GM12891 (cell line): ENCODE data around the gene IZUMO4.

Source experiments
- POLR2A ChIP-seq: IDR thresholded peaks from 2 replicates; pipeline ENCODE4 v1.6.1; 2011; ENCODE audit warnings: low read depth, low read length, control low read depth
- POLR2AphosphoS5 ChIP-seq: IDR thresholded peaks from 2 replicates; pipeline ENCODE4 v1.6.1; 2011; ENCODE audit warnings: low read depth, low read length, control low read depth
- SPI1 ChIP-seq: IDR thresholded peaks from 2 replicates; pipeline ENCODE4 v1.6.1; 2011; ENCODE audit warnings: low read depth, low read length, control low read depth

DNA sequence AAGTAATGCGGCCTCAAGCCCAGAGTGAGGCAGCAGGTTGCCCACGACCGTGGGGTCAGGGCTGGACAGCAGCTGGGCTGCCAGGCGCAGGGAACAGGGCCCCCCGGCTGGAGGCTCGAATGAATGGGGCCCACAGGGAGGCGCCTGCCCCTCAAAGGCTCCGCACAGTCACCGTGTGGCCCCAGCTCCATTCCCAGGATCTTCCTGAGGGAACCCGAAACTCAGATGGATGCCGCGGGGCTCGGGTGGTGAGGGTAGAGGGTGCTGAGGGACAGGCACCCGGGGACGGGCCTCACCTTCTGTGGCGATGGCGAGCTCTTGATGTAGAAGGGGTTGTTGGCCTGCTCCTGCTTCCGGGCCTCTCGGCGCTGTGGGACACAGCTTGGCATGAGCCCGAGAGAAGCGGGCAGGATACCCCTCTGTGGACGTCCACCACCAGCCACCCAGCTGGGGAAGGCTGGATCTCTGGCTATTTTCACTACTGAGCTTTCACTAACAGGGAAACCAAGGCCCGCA lies 19.3 kb downstream of the IZUMO4 start:
- TF ChIP-seq POLR2A = no peak
- TF ChIP-seq POLR2AphosphoS5 = no peak
- TF ChIP-seq SPI1 = no peak
